Activated CD8-positive, alpha-beta T cell treated with anti-CD3 and anti-CD28 coated beads for 36 hours (primary cell): ENCODE measurements around the gene SCN8A. TPM values are rescaled to one million over a fixed set of nuclear protein-coding genes. Genes with fewer than 3 reads are reported as not detected.

Experiments
- ATAC-seq: fragments of 200-7000 bp; cut with Tn5 transposase; one replicate; pipeline ENCODE4 v1.10.0; 2021; ENCODE audit warnings: mild to moderate bottlenecking, moderate library complexity
- CTCF ChIA-PET: fragments of 350-600 bp; sonication (Branson Sonifier 250); formaldehyde crosslinking; loops from one replicate; lab custom pipeline; 2021; ENCODE audit warnings: antibody characterized with exemption; lab: Charles Lee
- POLR2A ChIA-PET: fragments of 350-600 bp; sonication (Branson Sonifier 250); formaldehyde crosslinking; loops from one replicate; lab custom pipeline; 2021; ENCODE audit warnings: antibody characterized with exemption; lab: Charles Lee
- DNase-seq: peaks from one replicate; pipeline ENCODE4 v3.0.0-alpha.2; 2020
- H3K27ac Mint-ChIP-seq: one replicate; pipeline ENCODE4 v1.8.0; 2021; ENCODE audit warnings: mild to moderate bottlenecking, mixed read lengths
- H3K27me3 Mint-ChIP-seq: one replicate; pipeline ENCODE4 v1.8.0; 2021; ENCODE audit warnings: mixed read lengths
- H3K36me3 Mint-ChIP-seq: one replicate; pipeline ENCODE4 v1.8.0; 2021; ENCODE audit warnings: low read depth, mixed read lengths
- H3K4me1 Mint-ChIP-seq: one replicate; pipeline ENCODE4 v1.8.0; 2021; ENCODE audit warnings: low read depth, mixed read lengths
- H3K4me3 Mint-ChIP-seq: one replicate; pipeline ENCODE4 v1.8.0; 2021; ENCODE audit warnings: mild to moderate bottlenecking, moderate library complexity, mixed read lengths
- H3K9me3 Mint-ChIP-seq: one replicate; pipeline ENCODE4 v1.8.0; 2021; ENCODE audit warnings: mixed read lengths
- intact Hi-C: fragments of 100-400 bp; cut with micrococcal nuclease; formaldehyde crosslinking; loops from one replicate; pipeline ENCODE4 v1.10.0; 2022
- total RNA-seq, 2 experiments: library from RNA; stranded (reverse); gene quantifications; one replicate each; pipeline ENCODE4 v1.2.3, GENCODE V29; 2021
- TF ChIP-seq, protein P1 (sequence below): fragments of 200-600 bp; IDR thresholded peaks from one replicate; pipeline ENCODE4 v1.8.0; 2022; ENCODE audit warnings: antibody characterized with exemption, mild to moderate bottlenecking

The SCN8A gene
- total RNA-seq, 2 experiments from 2014 or later, result 0.77 to 0.78 TPM

DNA sequence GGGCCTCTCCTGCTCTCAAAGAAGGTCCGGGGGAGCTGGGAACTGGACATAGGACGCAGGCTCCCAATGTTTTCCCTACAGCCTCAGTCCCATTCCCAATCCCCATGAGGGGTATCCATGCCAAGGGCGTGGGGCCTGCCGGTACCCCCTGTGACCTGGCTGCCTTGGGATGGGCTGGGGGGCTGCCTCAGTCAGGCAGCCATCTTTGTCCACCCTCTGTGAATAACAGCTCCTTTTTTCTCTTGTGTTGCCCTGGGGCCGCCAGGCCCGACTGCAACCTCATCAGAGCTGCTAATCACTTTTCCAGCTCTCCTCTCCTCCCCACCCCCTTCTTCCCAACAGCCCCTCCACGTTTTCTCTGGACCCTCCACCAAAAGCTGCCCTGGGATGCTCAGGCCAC, 246.3 kb downstream of the SCN8A start:
- CTCF ChIA-PET, result interaction anchor here (1.0 to 2.2 kb wide), 2 partner anchors 14 to 16 kb away, joined by 3 to 5 read pairs; no protein-coding TSS in a partner anchor

DNA sequence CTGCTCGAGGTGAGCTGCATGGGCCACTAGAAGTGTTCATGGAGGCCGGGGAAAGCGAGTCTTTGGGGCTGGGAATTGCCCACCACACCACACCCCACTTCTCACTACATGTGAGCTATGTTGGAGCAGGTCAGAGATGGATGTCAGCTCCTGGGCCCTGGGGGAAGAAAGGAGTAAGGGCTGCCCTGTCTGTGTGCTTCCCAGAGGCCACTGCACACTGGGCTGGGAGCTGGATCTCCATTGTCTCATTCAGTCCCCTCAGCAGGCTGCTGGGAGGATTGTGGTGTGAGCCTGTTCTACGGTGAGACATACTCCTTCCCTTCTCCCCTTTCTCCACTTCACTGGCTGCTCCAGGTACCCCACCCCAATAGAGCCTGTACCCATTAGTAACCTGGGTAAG, 247.0 kb downstream of the SCN8A start:
- ChIA-PET POLR2A (interaction anchor here (1.2 kb wide), 1 partner anchor 17 kb away, joined by 4 read pairs; no protein-coding TSS in a partner anchor), CTCF (interaction anchor here (1.0 to 2.2 kb wide), 3 partner anchors 15 to 37 kb away, joined by 3 to 6 read pairs (median 5); no protein-coding TSS in a partner anchor)
- H3K27ac Mint-ChIP-seq, result no peak overlapping the region
- no peak for ATAC-seq
- H3K4me1 Mint-ChIP-seq, result peaks cover 2% of the 10 kb centered on the region
- intact Hi-C loops, result no loop called here
- DNase-seq, result no peak
- no peaks in the 10 kb centered on the region for H3K36me3 Mint-ChIP-seq
- no peaks in the 10 kb centered on the region for H3K9me3 Mint-ChIP-seq
- TF ChIP-seq, protein P1, sequence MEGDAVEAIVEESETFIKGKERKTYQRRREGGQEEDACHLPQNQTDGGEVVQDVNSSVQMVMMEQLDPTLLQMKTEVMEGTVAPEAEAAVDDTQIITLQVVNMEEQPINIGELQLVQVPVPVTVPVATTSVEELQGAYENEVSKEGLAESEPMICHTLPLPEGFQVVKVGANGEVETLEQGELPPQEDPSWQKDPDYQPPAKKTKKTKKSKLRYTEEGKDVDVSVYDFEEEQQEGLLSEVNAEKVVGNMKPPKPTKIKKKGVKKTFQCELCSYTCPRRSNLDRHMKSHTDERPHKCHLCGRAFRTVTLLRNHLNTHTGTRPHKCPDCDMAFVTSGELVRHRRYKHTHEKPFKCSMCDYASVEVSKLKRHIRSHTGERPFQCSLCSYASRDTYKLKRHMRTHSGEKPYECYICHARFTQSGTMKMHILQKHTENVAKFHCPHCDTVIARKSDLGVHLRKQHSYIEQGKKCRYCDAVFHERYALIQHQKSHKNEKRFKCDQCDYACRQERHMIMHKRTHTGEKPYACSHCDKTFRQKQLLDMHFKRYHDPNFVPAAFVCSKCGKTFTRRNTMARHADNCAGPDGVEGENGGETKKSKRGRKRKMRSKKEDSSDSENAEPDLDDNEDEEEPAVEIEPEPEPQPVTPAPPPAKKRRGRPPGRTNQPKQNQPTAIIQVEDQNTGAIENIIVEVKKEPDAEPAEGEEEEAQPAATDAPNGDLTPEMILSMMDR, result no peak
- H3K27me3 Mint-ChIP-seq, result peaks cover 17% of the 10 kb centered on the region
- no peak overlapping the region for H3K4me3 Mint-ChIP-seq

More for the DNA sequence above, 246.3 kb downstream of the SCN8A start:
- no peaks in the 10 kb centered on the region for H3K9me3 Mint-ChIP-seq
- peaks cover 24% of the 10 kb centered on the region for H3K27me3 Mint-ChIP-seq
- intact Hi-C loops, result no loop called here
- no peak overlapping the region for H3K27ac Mint-ChIP-seq
- ATAC-seq (no peak), DNase-seq (no peak)
- H3K4me1 Mint-ChIP-seq, result peaks cover 9% of the 10 kb centered on the region
- H3K4me3 Mint-ChIP-seq, result no peak overlapping the region
- H3K36me3 Mint-ChIP-seq, result no peaks in the 10 kb centered on the region
- TF ChIP-seq, protein P1, result no peak
- POLR2A ChIA-PET, result interaction anchor here (1.2 kb wide), 1 partner anchor 16 kb away, joined by 4 read pairs; no protein-coding TSS in a partner anchor

DNA sequence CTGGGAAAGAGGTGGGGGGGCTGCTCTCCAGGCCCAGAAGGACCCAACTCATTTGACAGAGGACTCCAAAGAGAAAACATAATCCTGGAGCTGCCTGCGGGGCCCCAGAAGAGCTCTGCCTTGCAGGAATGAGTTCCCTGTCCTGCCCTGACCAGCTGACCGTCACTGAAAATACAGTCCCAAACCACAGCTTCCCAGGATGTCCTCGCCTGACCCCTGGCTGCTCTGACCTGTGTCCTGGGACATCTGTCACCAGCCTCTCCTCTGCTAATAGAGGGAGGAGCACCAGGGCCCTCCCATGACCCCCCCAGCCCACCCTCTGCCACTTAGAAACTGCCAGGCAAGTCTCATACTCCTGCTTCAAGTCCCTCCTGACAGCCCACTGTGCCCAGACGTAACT, 247.7 kb downstream of the SCN8A start:
- Mint-ChIP-seq H3K4me3 (no peak overlapping the region), H3K36me3 (no peaks in the 10 kb centered on the region), H3K4me1 (no peaks in the 10 kb centered on the region), H3K9me3 (no peaks in the 10 kb centered on the region), H3K27ac (no peak overlapping the region), H3K27me3 (peaks cover 17% of the 10 kb centered on the region)
- ChIA-PET CTCF (interaction anchor here (1.0 to 1.2 kb wide), 2 partner anchors 36 to 37 kb away, joined by 3 to 6 read pairs; no protein-coding TSS in a partner anchor), POLR2A (no interaction called here)
- DNase-seq, result no peak
- TF ChIP-seq, protein P1, result no peak
- ATAC-seq, result no peak
- intact Hi-C loops, result no loop called here

DNA sequence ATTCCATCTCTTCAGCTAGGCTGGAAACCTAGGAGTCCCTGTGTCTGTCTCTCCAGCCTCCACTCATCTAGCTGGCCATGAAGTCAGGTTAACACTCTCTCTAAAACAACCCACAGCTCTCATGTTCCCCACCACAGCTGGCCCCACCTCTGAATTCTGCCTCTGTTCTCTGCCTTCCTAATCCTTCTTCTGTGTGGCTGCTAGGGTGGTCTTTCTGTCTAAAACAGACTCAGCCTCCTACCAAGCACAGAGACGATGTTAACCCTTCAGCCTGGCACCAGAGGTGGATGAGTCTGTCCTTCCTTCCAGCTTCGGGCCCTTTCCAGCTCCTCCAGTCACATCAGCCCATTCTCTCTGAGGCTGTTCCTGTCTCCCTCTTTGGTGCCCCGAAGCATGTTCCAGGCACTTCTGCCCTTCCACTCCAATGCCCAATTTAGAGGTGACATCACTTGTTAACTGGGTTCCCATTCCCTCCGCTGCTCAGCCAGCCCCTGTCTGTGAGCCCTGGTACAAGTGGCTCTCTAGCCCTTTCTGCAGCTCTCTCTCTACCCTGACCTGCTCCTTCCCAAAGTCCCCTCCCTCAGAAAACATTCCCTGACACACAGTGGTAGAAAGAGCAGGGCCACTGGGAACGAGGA, 248.4 kb downstream of the SCN8A start:
- H3K9me3 Mint-ChIP-seq, result no peaks in the 10 kb centered on the region
- H3K27ac Mint-ChIP-seq, result no peak overlapping the region
- no peak for ATAC-seq
- no peak overlapping the region for H3K4me3 Mint-ChIP-seq
- ChIA-PET POLR2A (no interaction called here), CTCF (interaction anchor here (1.0 to 1.2 kb wide), 2 partner anchors 18 to 36 kb away, joined by 3 read pairs; no protein-coding TSS in a partner anchor)
- DNase-seq, result no peak
- no peaks in the 10 kb centered on the region for H3K36me3 Mint-ChIP-seq
- TF ChIP-seq, protein P1, result no peak
- no peaks in the 10 kb centered on the region for H3K4me1 Mint-ChIP-seq
- peaks cover 16% of the 10 kb centered on the region for H3K27me3 Mint-ChIP-seq
- intact Hi-C loops, result no loop called here

DNA sequence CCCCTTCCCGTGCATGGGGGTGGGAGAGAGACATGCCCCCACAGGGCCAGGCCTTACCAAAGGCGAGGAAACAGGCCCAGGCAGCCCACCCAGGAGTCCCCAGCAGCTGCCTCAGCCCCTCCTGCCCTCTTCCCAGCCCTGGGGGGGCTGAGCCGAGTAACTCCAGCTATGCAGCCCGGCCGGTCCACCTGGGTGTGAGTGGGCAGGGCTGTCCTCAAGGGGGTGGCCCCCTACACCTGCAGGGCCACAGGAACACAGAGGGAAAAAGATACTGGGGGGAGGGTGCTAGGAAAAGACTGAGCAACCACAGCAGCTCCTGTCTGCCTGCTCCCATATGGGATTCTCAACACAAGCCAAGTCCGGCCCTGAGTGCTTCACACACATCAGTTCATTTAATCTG, 249.9 kb downstream of the SCN8A start:
- intact Hi-C loops, result no loop called here
- no peaks in the 10 kb centered on the region for H3K9me3 Mint-ChIP-seq
- ATAC-seq (no peak), DNase-seq (no peak)
- no peaks in the 10 kb centered on the region for H3K36me3 Mint-ChIP-seq
- H3K27ac Mint-ChIP-seq, result no peak overlapping the region
- TF ChIP-seq, protein P1, result no peak
- POLR2A ChIA-PET, result no interaction called here
- no peak overlapping the region for H3K4me3 Mint-ChIP-seq
- H3K4me1 Mint-ChIP-seq, result peaks cover under 1% of the 10 kb centered on the region
- H3K27me3 Mint-ChIP-seq, result peaks cover 26% of the 10 kb centered on the region
- CTCF ChIA-PET, result interaction anchor here (1.2 kb wide), 1 partner anchor 34 kb away, joined by 3 read pairs; no protein-coding TSS in a partner anchor
